Endothelial cell (in vitro differentiated cells): ENCODE measurements around the gene POLR3K. TPM values are rescaled to one million over a fixed set of nuclear protein-coding genes. Genes with fewer than 3 reads are reported as not detected.
"Not testable (repeated sequence)": the region's sequence is repeated elsewhere in the genome, so short reads cannot be mapped to it uniquely, and the experiment has no call there.

ENCODE experiments used
- DNase-seq: peaks from one replicate; pipeline ENCODE4 v3.0.0; 2021; ENCODE audit warnings: low spot score
- H3K27ac Mint-ChIP-seq: one replicate; pipeline ENCODE4 v1.8.0; 2021; ENCODE audit warnings: mixed read lengths, inconsistent platforms; ENCODE audit not compliant: unreplicated experiment
- H3K27me3 Mint-ChIP-seq: one replicate; pipeline ENCODE4 v1.8.0; 2021; ENCODE audit warnings: mild to moderate bottlenecking, moderate library complexity, mixed read lengths, inconsistent platforms; ENCODE audit not compliant: unreplicated experiment
- H3K36me3 Mint-ChIP-seq: one replicate; pipeline ENCODE4 v1.8.0; 2021; ENCODE audit warnings: mild to moderate bottlenecking, low read depth, mixed read lengths, inconsistent platforms; ENCODE audit not compliant: unreplicated experiment
- H3K4me1 Mint-ChIP-seq: one replicate; pipeline ENCODE4 v1.8.0; 2021; ENCODE audit warnings: mild to moderate bottlenecking, mixed read lengths, inconsistent platforms; ENCODE audit not compliant: unreplicated experiment
- H3K4me3 Mint-ChIP-seq: one replicate; pipeline ENCODE4 v1.8.0; 2021; ENCODE audit warnings: mild to moderate bottlenecking, mixed read lengths, inconsistent platforms; ENCODE audit not compliant: unreplicated experiment
- H3K9me3 Mint-ChIP-seq: one replicate; pipeline ENCODE4 v1.8.0; 2021; ENCODE audit warnings: mixed read lengths, inconsistent platforms; ENCODE audit not compliant: unreplicated experiment
- CTCF ChIP-seq: fragments of 200-600 bp; sonication (generic); IDR thresholded peaks from one replicate; pipeline ENCODE4 v1.5.0; 2021; ENCODE audit warnings: antibody characterized with exemption; ENCODE audit not compliant: unreplicated experiment
- microRNA-seq: library from miRNA; unstranded; fragments of <30 nt; microRNA quantifications from one replicate; pipeline ENCODE4, GENCODE V29; 2020; ENCODE audit not compliant: unreplicated experiment
- total RNA-seq: library from RNA; stranded (reverse); fragmentation: NEBNext Ultra II Directional; extraction: Animal tissue kit (Norgen Biotek cat#: 25700); gene quantifications from one replicate; pipeline ENCODE4 v1.2.1, GENCODE V29; 2021; ENCODE audit not compliant: unreplicated experiment

Gene POLR3K
- total RNA-seq, 1 donor from 2014 or later = 11.9 TPM

GRCh38 chr16:10772-11171, 42.6 kb downstream of the POLR3K start:
- H3K27me3 Mint-ChIP-seq, H3K9me3 Mint-ChIP-seq, H3K36me3 Mint-ChIP-seq, H3K27ac Mint-ChIP-seq, H3K4me3 Mint-ChIP-seq, H3K4me1 Mint-ChIP-seq: not testable (repeated sequence)
- TF ChIP-seq CTCF = peak; percentile 62
- DNase-seq = peak; percentile 81

DNA sequence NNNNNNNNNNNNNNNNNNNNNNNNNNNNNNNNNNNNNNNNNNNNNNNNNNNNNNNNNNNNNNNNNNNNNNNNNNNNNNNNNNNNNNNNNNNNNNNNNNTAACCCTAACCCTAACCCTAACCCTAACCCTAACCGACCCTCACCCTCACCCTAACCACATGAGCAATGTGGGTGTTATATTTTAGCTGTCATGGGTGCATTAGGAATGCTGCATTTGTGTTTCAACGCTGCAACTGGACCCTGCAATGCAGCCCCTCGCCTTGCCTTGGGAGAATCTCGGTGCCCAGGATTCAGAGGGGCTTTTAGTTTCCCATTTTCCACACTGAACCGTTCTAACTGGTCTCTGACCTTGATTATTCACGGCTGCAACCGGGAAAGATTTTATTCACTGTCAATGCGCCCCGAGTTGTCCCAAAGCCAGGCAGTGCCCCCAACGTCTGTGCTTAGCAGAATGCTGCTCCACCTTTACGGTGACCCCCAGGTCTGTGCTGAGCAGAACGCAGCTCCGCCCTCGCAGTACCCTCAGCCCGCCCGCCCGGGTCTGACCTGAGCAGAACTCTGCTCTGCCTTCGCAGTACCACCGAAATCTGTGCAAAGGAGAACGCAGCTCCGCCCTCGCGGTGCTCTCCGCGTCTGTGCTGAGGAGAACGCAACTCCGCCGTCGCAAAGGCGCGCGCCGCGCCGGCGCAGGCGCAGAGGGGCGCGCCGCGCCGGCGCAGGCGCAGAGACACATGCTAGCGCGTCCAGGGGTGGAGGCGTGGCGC, 43.3 kb downstream of the POLR3K start:
- no peaks in the 10 kb centered on the region for H3K36me3 Mint-ChIP-seq
- H3K27ac Mint-ChIP-seq = no peak overlapping the region
- H3K27me3 Mint-ChIP-seq = no peaks in the 10 kb centered on the region
- no peaks in the 10 kb centered on the region for H3K9me3 Mint-ChIP-seq
- peak overlapping the region; percentile 86 for H3K4me3 Mint-ChIP-seq
- no peaks in the 10 kb centered on the region for H3K4me1 Mint-ChIP-seq
- DNase-seq = no peak
- TF ChIP-seq CTCF = no peak

Small RNAs within 50 kb of the gene (microRNA-seq; reads per million reads assigned to microRNA genes)
- gene MIR6859-4 = not detected

Other genes with a start within 250 kb of the POLR3K start
- gene SNRNP25, start 220 bp upstream of the POLR3K start, total RNA-seq = 30.6 TPM
- gene RHBDF1, start 19.0 kb upstream of the POLR3K start, total RNA-seq = 60.7 TPM
- 38.6 TPM for gene MPG, start 24.6 kb upstream of the POLR3K start, total RNA-seq
- 39.1 TPM for gene NPRL3, start 85.1 kb upstream of the POLR3K start, total RNA-seq
- not detected for gene HBZ, start 99.0 kb upstream of the POLR3K start, total RNA-seq
- gene HBM, start 112.4 kb upstream of the POLR3K start, total RNA-seq = not detected
- gene HBA2, start 119.3 kb upstream of the POLR3K start, total RNA-seq = not detected
- gene HBA1, start 123.1 kb upstream of the POLR3K start, total RNA-seq = not detected
- gene HBQ1, start 126.9 kb upstream of the POLR3K start, total RNA-seq = not detected
- 92.2 TPM for gene LUC7L, start 175.8 kb upstream of the POLR3K start, total RNA-seq
- 72.3 TPM for gene FAM234A, start 181.2 kb upstream of the POLR3K start, total RNA-seq
- not detected for gene RGS11, start 222.3 kb upstream of the POLR3K start, total RNA-seq
- gene ARHGDIG, start 227.0 kb upstream of the POLR3K start, total RNA-seq = not detected
- gene PDIA2, start 229.6 kb upstream of the POLR3K start, total RNA-seq = not detected